ENCODE measurements around the gene VWA5B2.

DNA sequence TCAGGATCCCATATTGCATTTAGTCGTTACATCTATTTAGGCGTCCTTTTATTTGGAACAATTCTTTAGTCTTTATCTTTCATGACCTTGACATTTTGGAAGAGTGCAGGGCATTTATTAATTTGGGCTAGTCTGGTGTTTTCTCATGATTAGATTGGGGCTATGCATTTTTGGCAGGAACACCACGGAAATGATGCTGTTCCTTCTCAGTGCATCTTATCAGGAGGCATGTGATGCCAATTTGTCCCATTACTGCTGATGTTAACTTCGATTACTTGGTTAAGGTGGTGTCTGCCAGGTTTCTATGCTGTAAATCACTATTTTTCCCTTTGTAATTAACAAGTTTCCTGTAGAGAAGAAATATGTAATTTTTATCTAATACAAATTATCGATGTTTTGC is 18.1 kb upstream of the VWA5B2 start:
- TF ChIP-seq POLR2A (IDR thresholded peaks at IDR 0.05) (no peak), CTCF (IDR thresholded peaks at IDR 0.05 in 4 of 5, conservative IDR thresholded peaks at IDR 0.05 in 1 of 5) (no peak)

Measured in gastrocnemius medialis (tissue), 4 donors.